Hematopoietic multipotent progenitor cell treated with erythropoietin and hydrocortisone succinate and interleukin-3 and kit ligand, for 15 days (in vitro differentiated cells): ENCODE data around the gene GCK.

Experiments used
- DNase-seq: peaks from one replicate; pipeline ENCODE4 v3.0.0-alpha.2; 2015; ENCODE audit warnings: low spot score

GCK gene

GRCh38 chr7:44116789-44117666 lies 72.2 kb downstream of the GCK start:
- DNase-seq = no peak

GRCh38 chr7:44116087-44116788 lies 73.0 kb downstream of the GCK start:
- no peak for DNase-seq

GRCh38 chr7:44114586-44115310 lies 74.5 kb downstream of the GCK start:
- no peak for DNase-seq

- no peak for DNase-seq
Measured at GRCh38 chr7:44113764-44114354, 75.4 kb downstream of the GCK start.

GRCh38 chr7:44112997-44113763 lies 76.1 kb downstream of the GCK start:
- DNase-seq = no peak

- no peak for DNase-seq
Measured at GRCh38 chr7:44112231-44112996, 76.8 kb downstream of the GCK start.

- no peak for DNase-seq
Measured at GRCh38 chr7:44111761-44112160, 77.5 kb downstream of the GCK start.

GRCh38 chr7:44110719-44111635 lies 78.3 kb downstream of the GCK start:
- no peak for DNase-seq

- no peak for DNase-seq
Measured at GRCh38 chr7:44109991-44110390, 79.2 kb downstream of the GCK start.

GRCh38 chr7:44108768-44109750 lies 80.2 kb downstream of the GCK start:
- no peak for DNase-seq

GRCh38 chr7:44107961-44108767 lies 81.1 kb downstream of the GCK start:
- DNase-seq = no peak

GRCh38 chr7:44107116-44107960 lies 81.9 kb downstream of the GCK start:
- DNase-seq = no peak

- no peak for DNase-seq
Measured at GRCh38 chr7:44106311-44107065, 82.8 kb downstream of the GCK start.

- DNase-seq = no peak
Measured at GRCh38 chr7:44105832-44106231, 83.4 kb downstream of the GCK start.

- DNase-seq = no peak
Measured at GRCh38 chr7:44104860-44105771, 84.1 kb downstream of the GCK start.
